GM18517 (cell line): Measurements from ENCODE around the gene CYYR1.
"Not testable (repeated sequence)": the region's sequence is repeated elsewhere in the genome, so short reads cannot be mapped to it uniquely, and the experiment has no call there.

Experiments
- ATAC-seq: cut with Tn5 transposase; IDR thresholded peaks from one replicate; pipeline ENCODE4 v1.9.1; 2021; ENCODE audit warnings: mild to moderate bottlenecking, moderate library complexity; ENCODE audit not compliant: unreplicated experiment

The CYYR1 gene

GRCh38 chr21:26491663-26492062, 81.4 kb downstream of the CYYR1 start:
- no peak for ATAC-seq

DNA sequence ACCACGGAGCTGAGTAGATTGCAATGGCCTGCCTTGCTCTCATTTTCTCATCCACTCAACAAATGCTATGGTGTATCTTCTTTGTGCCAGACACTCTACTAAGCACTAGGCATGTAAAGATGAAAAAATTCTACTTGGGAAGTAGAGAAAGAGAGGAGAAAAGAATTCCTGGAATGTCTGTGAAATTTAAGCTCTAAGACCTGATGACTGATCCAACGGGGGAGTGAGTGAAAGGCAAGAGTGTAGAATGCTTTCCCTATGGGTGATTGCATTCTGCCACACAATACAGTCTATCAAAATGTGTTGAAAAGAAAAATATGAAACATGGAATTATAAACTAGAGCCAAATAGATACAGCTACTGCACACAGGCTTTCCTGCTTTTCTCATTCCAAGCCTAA, 82.3 kb downstream of the CYYR1 start:
- no peak for ATAC-seq

- no peak for ATAC-seq
Observed at GRCh38 chr21:26489781-26490180, 83.3 kb downstream of the CYYR1 start.

DNA sequence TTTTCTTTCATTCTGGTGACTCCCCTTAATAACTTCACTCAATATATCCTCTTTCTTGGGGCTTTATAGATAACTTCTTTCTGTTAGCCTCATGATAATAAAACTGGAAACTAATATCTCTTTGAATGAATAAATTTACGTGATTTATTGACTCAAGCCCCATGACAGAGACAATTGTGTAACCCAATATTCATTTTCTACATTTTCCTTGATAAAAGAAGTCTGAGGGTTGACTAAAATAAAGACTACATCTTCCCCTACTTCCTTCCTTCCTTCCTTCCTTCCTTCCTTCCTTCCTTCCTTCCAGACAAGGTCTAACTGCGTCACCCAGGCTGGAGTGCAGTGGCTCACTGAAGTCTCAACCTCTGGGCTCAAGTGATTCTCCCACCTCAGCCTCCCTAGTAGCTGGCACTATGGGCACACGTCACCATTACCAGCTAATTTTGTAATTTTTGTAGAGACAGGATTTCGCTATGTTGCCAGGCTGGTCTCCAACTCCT, 85.1 kb downstream of the CYYR1 start:
- ATAC-seq = no peak

GRCh38 chr21:26473471-26473870, 99.6 kb downstream of the CYYR1 start:
- no peak for ATAC-seq

DNA sequence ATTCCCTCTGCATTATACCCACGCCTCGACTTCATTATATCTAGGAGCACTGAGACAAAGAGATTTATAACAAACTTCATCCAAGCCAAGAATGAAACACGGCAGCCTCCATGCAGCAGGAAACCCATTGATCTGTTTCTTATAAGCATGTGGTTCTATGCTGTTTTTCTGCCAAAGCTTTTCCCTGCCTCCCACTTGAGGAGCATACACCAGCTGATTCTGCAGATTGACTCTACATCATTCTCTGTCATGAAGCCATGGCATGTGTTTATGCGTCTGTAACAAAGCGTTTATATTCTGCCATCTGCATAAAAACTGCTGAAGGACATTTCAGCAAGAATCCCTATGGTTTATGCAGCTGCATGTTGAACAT, 102.0 kb downstream of the CYYR1 start:
- no peak for ATAC-seq

DNA sequence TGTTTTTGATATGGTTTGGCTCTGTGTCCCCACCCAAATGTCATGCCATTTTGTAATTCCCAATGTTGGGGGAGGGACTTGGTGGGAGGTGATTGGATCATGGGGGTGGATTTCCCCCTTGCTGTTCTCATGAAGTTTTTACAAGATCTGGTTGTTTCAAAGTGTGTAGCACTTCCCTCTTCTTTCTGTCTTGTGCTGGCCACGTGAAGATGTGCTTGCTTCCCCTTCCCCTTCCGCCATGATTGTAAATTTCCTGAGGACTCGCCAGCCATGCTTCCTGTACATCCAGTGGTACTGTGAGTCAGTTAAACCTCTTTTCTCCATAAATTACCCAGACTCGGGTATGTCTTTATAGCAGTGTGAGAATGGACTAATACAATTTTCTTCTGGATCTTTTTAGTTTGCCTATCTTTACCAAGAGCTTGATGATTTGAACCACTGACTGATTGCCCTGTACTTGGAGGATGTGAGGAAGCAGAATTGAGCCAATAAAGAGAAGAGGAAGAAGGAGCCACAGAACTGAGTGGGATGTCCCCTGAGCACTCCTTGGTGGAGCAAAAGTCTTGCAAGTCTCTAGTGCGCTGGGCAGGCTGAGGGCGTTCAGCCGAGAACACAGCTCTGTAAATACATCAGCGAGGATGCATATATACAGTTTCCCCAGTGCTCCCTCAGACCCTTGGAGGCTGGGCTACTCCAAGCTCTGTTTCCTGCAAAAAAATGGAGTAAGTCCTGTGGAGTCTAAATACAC, 102.6 kb downstream of the CYYR1 start:
- no peak for ATAC-seq

DNA sequence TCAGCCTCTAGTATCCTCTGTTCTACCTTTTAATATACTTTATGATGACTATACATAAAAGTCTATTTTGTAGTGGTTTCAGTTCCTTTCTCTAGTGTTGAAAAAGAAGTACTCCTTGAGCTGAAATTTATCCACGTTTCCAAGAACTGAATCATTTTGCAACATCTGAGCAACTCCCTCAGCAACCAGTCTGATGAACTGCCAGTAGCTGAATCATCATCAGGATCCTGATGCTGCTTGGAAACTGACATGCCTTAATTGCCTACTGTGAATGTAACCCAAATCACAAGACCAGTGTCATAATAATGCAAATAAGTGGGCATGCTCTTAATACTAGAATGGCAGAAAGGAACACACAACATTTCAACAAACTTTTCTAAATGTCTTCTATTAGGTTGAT, 103.3 kb downstream of the CYYR1 start:
- no peak for ATAC-seq

GRCh38 chr21:26465916-26466315, 107.2 kb downstream of the CYYR1 start:
- ATAC-seq = no peak

- no peak for ATAC-seq
Observed at GRCh38 chr21:26461500-26461899, 111.6 kb downstream of the CYYR1 start.

- ATAC-seq = no peak
Observed at GRCh38 chr21:26460621-26461020, 112.5 kb downstream of the CYYR1 start.

GRCh38 chr21:26458854-26459253, 114.2 kb downstream of the CYYR1 start:
- ATAC-seq = not testable (repeated sequence)

GRCh38 chr21:26457817-26458216, 115.3 kb downstream of the CYYR1 start:
- ATAC-seq = no peak

- no peak for ATAC-seq
Observed at GRCh38 chr21:26453267-26453666, 119.8 kb downstream of the CYYR1 start.

- no peak for ATAC-seq
Observed at GRCh38 chr21:26451081-26451740, 121.9 kb downstream of the CYYR1 start.

GRCh38 chr21:26449161-26449560, 123.9 kb downstream of the CYYR1 start:
- ATAC-seq = no peak

DNA sequence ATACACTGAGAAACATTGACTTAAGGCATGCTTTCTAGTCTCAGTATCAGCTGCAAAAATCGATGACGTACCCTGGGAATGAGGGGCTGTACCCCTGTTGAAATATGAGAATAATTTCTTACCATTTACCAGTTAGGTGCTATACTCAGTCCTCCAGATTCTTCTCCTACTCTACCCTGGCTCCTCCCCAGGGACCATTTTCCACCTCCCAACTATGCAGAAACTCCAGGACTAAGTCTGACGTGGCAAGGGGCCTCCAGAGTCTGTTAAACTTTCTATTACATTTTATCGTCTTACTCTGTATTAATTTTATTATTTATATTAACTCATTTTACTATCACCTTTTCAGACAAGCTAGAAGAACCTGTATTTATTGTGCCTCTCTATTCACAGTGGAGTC, 124.3 kb downstream of the CYYR1 start:
- no peak for ATAC-seq

DNA sequence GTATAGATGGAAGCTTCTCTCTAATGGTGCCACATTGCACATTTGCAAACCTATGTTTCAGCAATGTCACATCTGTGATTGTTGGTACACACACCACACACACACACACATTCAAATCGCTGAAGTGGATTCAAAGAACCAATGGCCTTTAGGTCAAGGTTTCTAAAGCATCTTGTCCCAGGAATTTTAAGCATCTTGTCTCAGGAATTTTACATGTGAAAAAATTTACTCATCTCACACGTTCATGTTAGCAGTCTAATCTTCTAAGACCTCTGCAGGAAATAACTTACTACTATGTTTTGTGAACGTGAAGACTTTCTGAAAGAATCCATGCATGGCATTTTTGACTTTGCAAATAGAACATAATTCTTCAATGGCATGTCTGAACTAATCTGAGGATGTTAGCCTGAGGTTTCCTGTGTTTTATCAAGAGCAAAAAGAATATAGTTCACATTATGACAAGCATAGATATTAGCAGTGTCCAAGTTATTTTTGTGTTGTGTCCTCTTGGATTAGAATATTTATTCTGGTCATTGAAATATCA, 125.1 kb downstream of the CYYR1 start:
- ATAC-seq = no peak

DNA sequence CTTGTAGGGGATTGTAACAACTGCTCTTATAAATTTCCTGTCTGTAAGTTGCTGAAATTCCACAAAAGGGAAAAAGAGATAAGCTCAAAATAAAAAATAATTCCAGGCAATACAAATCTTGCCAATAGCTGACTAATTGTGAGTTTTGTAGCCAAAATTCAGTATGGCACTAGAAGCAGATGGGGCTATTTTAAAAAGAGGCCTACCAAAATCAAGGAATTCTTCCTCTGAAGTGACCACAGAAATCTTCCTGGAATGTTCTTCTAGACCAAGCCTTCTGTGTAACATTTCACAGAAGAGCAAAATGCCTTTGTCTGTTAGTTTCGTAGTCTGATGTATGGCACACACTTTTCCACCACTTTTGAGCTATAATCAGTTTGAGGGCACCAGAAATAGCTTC, 127.6 kb downstream of the CYYR1 start:
- ATAC-seq = no peak

GRCh38 chr21:26444646-26445045, 128.4 kb downstream of the CYYR1 start:
- ATAC-seq = no peak

DNA sequence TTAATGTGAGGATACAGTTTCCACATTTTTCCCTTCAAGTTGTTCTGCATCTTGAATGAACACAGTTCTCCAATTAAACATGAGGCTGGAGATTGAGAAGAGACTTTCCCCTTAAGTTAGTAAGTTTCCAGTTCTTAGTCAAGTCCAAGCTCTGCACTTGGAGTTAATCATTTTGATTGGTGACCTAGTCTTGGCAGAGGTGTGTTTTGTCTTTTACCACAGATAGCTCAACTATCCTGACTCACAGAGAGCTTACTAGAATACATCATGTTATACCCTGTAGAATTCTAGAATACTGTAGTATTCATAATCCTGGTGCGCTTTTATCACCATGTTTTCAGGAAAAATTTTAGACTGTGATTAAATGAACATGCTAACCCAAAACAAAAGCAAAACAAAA, 129.2 kb downstream of the CYYR1 start:
- ATAC-seq = no peak

- no peak for ATAC-seq
Observed at GRCh38 chr21:26443291-26443690, 129.8 kb downstream of the CYYR1 start.
